CD4-positive, alpha-beta T cell (primary cell): Measurements from ENCODE around the gene HYDIN. TPM values are rescaled to one million over a fixed set of nuclear protein-coding genes. Genes with fewer than 3 reads are reported as not detected.
"Not testable (repeated sequence)": the region's sequence is repeated elsewhere in the genome, so short reads cannot be mapped to it uniquely, and the experiment has no call there.

ENCODE experiments used
- ATAC-seq: fragments of 200-7000 bp; cut with Tn5 transposase; one replicate; pipeline ENCODE4 v1.10.0; 2022; ENCODE audit warnings: mild to moderate bottlenecking; ENCODE audit not compliant: poor library complexity
- CTCF ChIA-PET: fragments of 350-600 bp; sonication (Branson Sonifier 250); formaldehyde crosslinking; loops from one replicate; lab custom pipeline; 2021; ENCODE audit warnings: antibody characterized with exemption, inconsistent platforms; lab: Charles Lee
- POLR2A ChIA-PET: fragments of 350-600 bp; sonication (Branson Sonifier 250); formaldehyde crosslinking; loops from one replicate; lab custom pipeline; 2021; ENCODE audit warnings: antibody characterized with exemption, inconsistent platforms; lab: Charles Lee
- DNase-seq, 14 experiments: peaks; one replicate each; pipeline ENCODE4 v3.0.0-alpha.2; 2013 to 2020; ENCODE audit warnings: mixed read lengths in 2 of 14
- H3K27ac ChIP-seq, 2 donors: one replicate each; pipeline versions ENCODE4 v1.5.1 to v1.7.0; 2013; ENCODE audit warnings: low read length in 2 of 2, low read depth in 1 of 2, mild to moderate bottlenecking in 1 of 2
- H3K27me3 ChIP-seq, 2 experiments: 1 replicate in 1 of 2; 2 replicates in 1 of 2; pipeline versions ENCODE4 v1.6.1 to v1.7.0; 2013; ENCODE audit warnings: low read length in 2 of 2, control low read depth in 1 of 2, mild to moderate bottlenecking in 1 of 2, moderate library complexity in 1 of 2; ENCODE audit not compliant: insufficient read depth in 2 of 2, control insufficient read depth in 1 of 2
- H3K36me3 ChIP-seq: one replicate; pipeline ENCODE4 v1.6.1; 2013; ENCODE audit warnings: low read length, control low read depth; ENCODE audit not compliant: insufficient read depth
- H3K4me1 ChIP-seq: one replicate; pipeline ENCODE4 v1.6.1; 2013; ENCODE audit warnings: low read length, control low read depth; ENCODE audit not compliant: insufficient read depth
- H3K4me3 ChIP-seq: one replicate; pipeline ENCODE4 v1.5.1; 2013; ENCODE audit warnings: mild to moderate bottlenecking, low read length, moderate library complexity
- H3K9me3 ChIP-seq, 2 experiments: 1 replicate in 1 of 2; 2 replicates in 1 of 2; pipeline versions ENCODE4 v1.6.1 to v1.7.0; 2013; ENCODE audit warnings: low read length in 2 of 2, mild to moderate bottlenecking in 2 of 2, control low read depth in 1 of 2, moderate library complexity in 1 of 2; ENCODE audit not compliant: control insufficient read depth in 1 of 2, insufficient read depth in 1 of 2
- H3K27ac Mint-ChIP-seq: one replicate; pipeline ENCODE4 v1.8.0; 2020; ENCODE audit warnings: mixed read lengths
- H3K27me3 Mint-ChIP-seq: one replicate; pipeline ENCODE4 v1.8.0; 2021; ENCODE audit warnings: mixed read lengths
- H3K36me3 Mint-ChIP-seq: one replicate; pipeline ENCODE4 v1.8.0; 2021; ENCODE audit warnings: low read depth, mixed read lengths
- H3K4me1 Mint-ChIP-seq: one replicate; pipeline ENCODE4 v1.8.0; 2021; ENCODE audit warnings: low read depth, mixed read lengths
- H3K4me3 Mint-ChIP-seq: one replicate; pipeline ENCODE4 v1.8.0; 2020; ENCODE audit warnings: mild to moderate bottlenecking, mixed read lengths
- H3K9me3 Mint-ChIP-seq: one replicate; pipeline ENCODE4 v1.8.0; 2020; ENCODE audit warnings: mixed read lengths
- intact Hi-C, 2 experiments: fragments of 100-400 bp; cut with DNase I in 1 of 2; cut with micrococcal nuclease in 1 of 2; formaldehyde crosslinking; loops; one replicate each; pipeline versions ENCODE4 v1.15.1 to v1.9.0; 2023 to 2025; cut with DNase I, micrococcal nuclease
- total RNA-seq, 174 experiments: library from RNA in 2 of 174; stranded (reverse) in 2 of 174; gene quantifications; one replicate each; pipeline ENCODE4 v1.2.3 and lab custom pipeline; 2021 to 2026

The HYDIN gene
- total RNA-seq, 2 experiments from 2014 or later = not detected

- H3K9me3 ChIP-seq, ATAC-seq, H3K36me3 Mint-ChIP-seq, H3K36me3 ChIP-seq, H3K27me3 ChIP-seq, H3K4me1 Mint-ChIP-seq, H3K4me3 ChIP-seq, H3K27ac ChIP-seq, H3K27ac Mint-ChIP-seq, H3K27me3 Mint-ChIP-seq, CTCF ChIA-PET, H3K4me3 Mint-ChIP-seq, H3K9me3 Mint-ChIP-seq, DNase-seq, H3K4me1 ChIP-seq, POLR2A ChIA-PET, intact Hi-C loops: not testable (repeated sequence)
Observed at GRCh38 chr16:70939690-70940359, 290.7 kb downstream of the HYDIN start.

GRCh38 chr16:70936781-70937525 is 293.6 kb downstream of the HYDIN start:
- H3K4me3 Mint-ChIP-seq, CTCF ChIA-PET, intact Hi-C loops, H3K4me3 ChIP-seq, H3K9me3 Mint-ChIP-seq, POLR2A ChIA-PET, H3K9me3 ChIP-seq, H3K27ac Mint-ChIP-seq, H3K27me3 ChIP-seq, DNase-seq, H3K36me3 Mint-ChIP-seq, H3K4me1 Mint-ChIP-seq, H3K4me1 ChIP-seq, H3K27me3 Mint-ChIP-seq, H3K36me3 ChIP-seq, ATAC-seq, H3K27ac ChIP-seq: not testable (repeated sequence)

GRCh38 chr16:70935325-70935724 is 295.2 kb downstream of the HYDIN start:
- H3K27ac ChIP-seq, H3K36me3 Mint-ChIP-seq, intact Hi-C loops, H3K36me3 ChIP-seq, H3K27me3 ChIP-seq, CTCF ChIA-PET, H3K9me3 ChIP-seq, DNase-seq, H3K4me1 Mint-ChIP-seq, H3K27me3 Mint-ChIP-seq, H3K4me3 Mint-ChIP-seq, H3K27ac Mint-ChIP-seq, ATAC-seq, H3K4me3 ChIP-seq, POLR2A ChIA-PET, H3K9me3 Mint-ChIP-seq, H3K4me1 ChIP-seq: not testable (repeated sequence)

GRCh38 chr16:70933746-70934145 is 296.8 kb downstream of the HYDIN start:
- H3K4me3 ChIP-seq, H3K27ac Mint-ChIP-seq, H3K36me3 ChIP-seq, H3K27me3 Mint-ChIP-seq, H3K4me3 Mint-ChIP-seq, DNase-seq, H3K9me3 Mint-ChIP-seq, intact Hi-C loops, H3K27ac ChIP-seq, H3K4me1 Mint-ChIP-seq, POLR2A ChIA-PET, H3K9me3 ChIP-seq, H3K4me1 ChIP-seq, ATAC-seq, CTCF ChIA-PET, H3K27me3 ChIP-seq, H3K36me3 Mint-ChIP-seq: not testable (repeated sequence)

- H3K9me3 Mint-ChIP-seq, H3K27ac ChIP-seq, intact Hi-C loops, ATAC-seq, H3K27me3 Mint-ChIP-seq, POLR2A ChIA-PET, H3K4me3 Mint-ChIP-seq, H3K4me1 Mint-ChIP-seq, H3K9me3 ChIP-seq, H3K4me3 ChIP-seq, CTCF ChIA-PET, H3K27me3 ChIP-seq, H3K27ac Mint-ChIP-seq, H3K36me3 ChIP-seq, H3K4me1 ChIP-seq, DNase-seq, H3K36me3 Mint-ChIP-seq: not testable (repeated sequence)
Observed at GRCh38 chr16:70930757-70931156, 299.8 kb downstream of the HYDIN start.

- H3K27me3 ChIP-seq, DNase-seq, ATAC-seq, POLR2A ChIA-PET, H3K4me1 ChIP-seq, H3K36me3 Mint-ChIP-seq, H3K9me3 Mint-ChIP-seq, H3K27ac ChIP-seq, H3K9me3 ChIP-seq, H3K27me3 Mint-ChIP-seq, CTCF ChIA-PET, H3K27ac Mint-ChIP-seq, H3K4me3 ChIP-seq, H3K4me1 Mint-ChIP-seq, intact Hi-C loops, H3K4me3 Mint-ChIP-seq, H3K36me3 ChIP-seq: not testable (repeated sequence)
Observed at GRCh38 chr16:70922164-70922563, 308.4 kb downstream of the HYDIN start.

GRCh38 chr16:70920661-70921060 is 309.9 kb downstream of the HYDIN start:
- H3K4me1 ChIP-seq, CTCF ChIA-PET, POLR2A ChIA-PET, H3K36me3 ChIP-seq, intact Hi-C loops, H3K36me3 Mint-ChIP-seq, H3K4me1 Mint-ChIP-seq, ATAC-seq, DNase-seq, H3K27ac Mint-ChIP-seq, H3K4me3 ChIP-seq, H3K9me3 ChIP-seq, H3K27ac ChIP-seq, H3K4me3 Mint-ChIP-seq, H3K9me3 Mint-ChIP-seq, H3K27me3 Mint-ChIP-seq, H3K27me3 ChIP-seq: not testable (repeated sequence)
